ENCODE data around the gene SMIM43.

The SMIM43 gene

DNA sequence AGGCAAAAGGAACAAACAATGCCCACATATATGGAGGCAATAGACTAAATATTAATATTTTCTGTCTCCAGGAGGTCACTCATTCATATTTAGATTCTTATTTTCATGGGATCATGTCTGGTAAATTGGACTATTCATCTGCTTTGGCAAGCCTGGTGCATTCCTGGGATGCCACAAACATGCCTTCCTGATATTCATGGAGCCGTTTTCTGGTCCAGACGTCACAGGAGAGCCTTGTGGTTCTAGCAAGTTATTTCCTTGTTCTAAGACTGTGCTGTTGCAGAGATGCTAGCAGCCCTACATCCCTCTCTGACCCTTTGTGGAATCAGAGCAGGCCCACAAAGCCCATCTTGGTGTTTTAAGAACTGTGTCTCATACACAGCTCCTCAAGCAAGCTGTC, 20.0 kb upstream of the SMIM43 start:
- H3K4me3 ChIP-seq: no peak overlapping the region

DNA sequence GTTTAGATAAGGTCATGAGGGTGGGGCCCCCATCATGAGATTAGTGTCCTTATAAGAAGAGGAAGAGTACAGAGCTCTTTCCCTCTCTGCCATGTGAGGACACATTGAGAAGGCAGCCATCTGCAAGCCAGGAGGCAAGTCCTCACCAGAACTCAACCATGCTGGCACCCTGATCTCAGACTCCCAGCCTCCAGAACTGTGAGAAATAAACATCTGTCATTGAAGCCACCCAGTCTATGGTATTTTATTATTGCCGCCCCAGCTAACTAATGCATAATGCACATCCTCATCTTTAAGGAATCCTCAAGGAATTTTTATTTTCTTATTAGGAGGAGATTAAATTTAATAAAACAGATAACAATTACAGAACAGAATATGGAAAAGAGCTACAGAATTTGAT, 19.4 kb upstream of the SMIM43 start:
- H3K27ac ChIP-seq: no peak overlapping the region
- DNase-seq (ENCODE audit: low spot score): no peak
- H3K4me3 ChIP-seq: no peak overlapping the region
- TF ChIP-seq, protein P1, sequence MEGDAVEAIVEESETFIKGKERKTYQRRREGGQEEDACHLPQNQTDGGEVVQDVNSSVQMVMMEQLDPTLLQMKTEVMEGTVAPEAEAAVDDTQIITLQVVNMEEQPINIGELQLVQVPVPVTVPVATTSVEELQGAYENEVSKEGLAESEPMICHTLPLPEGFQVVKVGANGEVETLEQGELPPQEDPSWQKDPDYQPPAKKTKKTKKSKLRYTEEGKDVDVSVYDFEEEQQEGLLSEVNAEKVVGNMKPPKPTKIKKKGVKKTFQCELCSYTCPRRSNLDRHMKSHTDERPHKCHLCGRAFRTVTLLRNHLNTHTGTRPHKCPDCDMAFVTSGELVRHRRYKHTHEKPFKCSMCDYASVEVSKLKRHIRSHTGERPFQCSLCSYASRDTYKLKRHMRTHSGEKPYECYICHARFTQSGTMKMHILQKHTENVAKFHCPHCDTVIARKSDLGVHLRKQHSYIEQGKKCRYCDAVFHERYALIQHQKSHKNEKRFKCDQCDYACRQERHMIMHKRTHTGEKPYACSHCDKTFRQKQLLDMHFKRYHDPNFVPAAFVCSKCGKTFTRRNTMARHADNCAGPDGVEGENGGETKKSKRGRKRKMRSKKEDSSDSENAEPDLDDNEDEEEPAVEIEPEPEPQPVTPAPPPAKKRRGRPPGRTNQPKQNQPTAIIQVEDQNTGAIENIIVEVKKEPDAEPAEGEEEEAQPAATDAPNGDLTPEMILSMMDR (IDR thresholded peaks at IDR 0.05): no peak

More for the DNA sequence above, 20.0 kb upstream of the SMIM43 start:
- DNase-seq (ENCODE audit: low spot score): no peak
- TF ChIP-seq, protein P1 (IDR thresholded peaks at IDR 0.05): no peak
- peak overlapping the region in 1 of 2 donors; percentile 61 for H3K27ac ChIP-seq

- no peak overlapping the region for H3K27ac ChIP-seq
- TF ChIP-seq, protein P1 (IDR thresholded peaks at IDR 0.05): no peak
- no peak overlapping the region for H3K4me3 ChIP-seq
- DNase-seq (ENCODE audit: low spot score): no peak
These were observed 18.2 kb upstream of the SMIM43 start for GRCh38 chr4:121783210-121783609.

DNA sequence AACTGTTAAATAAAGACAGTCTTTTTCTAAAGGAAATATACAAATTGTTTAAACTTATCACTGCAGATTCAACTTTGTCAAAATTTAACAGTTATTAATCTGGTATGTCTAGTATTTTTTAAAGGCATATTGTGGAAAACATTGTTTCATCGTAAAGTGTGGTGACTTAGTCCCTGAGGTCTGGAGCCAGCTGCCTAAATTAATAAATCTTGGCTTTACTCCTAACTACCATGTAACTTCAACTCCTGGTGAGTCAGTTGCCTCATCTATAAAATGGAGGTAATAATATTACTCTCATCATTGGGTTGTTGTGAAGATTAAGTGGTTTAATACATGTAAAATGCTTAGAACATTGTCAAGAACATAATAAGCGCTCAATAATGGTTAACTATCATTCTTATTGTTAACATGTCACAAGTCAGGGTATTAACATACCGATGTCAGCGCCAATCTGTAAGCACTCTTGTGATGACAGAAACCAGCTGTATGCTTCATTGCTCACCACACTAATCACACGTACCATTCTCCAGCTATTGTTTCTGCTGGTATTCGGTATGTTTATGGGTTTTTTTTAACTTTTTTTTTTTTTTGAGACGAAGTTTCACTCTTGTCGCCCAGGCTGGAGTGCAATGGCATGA, 14.1 kb upstream of the SMIM43 start:
- DNase-seq (ENCODE audit: low spot score): no peak
- Histone ChIP-seq H3K4me3 (no peak overlapping the region), H3K27ac (no peak overlapping the region)
- TF ChIP-seq, protein P1 (IDR thresholded peaks at IDR 0.05): no peak

GRCh38 chr4:121777625-121778024, 12.7 kb upstream of the SMIM43 start:
- H3K27ac ChIP-seq: no peak overlapping the region
- no peak for DNase-seq (ENCODE audit: low spot score)
- H3K4me3 ChIP-seq: no peak overlapping the region
- TF ChIP-seq, protein P1 (IDR thresholded peaks at IDR 0.05): no peak

DNA sequence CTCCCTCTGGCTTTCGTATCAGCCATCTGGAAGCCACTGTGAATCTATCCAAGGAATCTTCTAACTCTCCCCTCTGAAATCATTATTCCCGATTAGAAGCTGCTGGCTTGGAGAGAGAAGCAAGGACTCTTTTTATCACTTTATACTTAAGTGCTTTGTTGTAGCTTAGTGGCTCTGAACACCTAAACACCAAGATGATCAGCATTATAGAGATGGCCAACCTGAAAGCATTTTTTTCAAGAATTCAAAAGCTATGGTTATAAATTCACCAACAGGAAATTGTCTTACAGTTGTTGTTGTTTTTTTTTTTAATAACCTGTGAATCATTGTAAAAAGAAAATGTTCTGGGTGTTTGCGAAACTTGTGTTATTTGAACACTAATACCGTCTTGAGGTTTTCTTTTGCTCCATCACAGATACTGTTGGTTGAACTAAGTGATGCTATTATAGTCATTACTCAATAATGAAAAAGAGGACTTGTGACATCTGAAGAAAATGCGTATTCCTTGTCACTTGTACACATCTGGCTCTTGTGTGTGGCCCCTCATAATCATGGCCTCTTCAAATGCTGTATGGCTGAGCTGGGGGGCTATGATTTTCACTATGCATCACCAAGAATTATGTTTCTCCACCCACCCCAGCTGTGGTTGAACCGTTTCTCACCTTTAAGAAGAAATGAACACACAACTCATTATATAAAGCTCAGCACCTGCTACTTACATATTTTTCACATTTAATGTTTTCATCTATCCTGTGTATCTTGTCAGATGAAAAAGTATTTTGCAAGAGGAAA, 11.8 kb upstream of the SMIM43 start:
- no peak for DNase-seq (ENCODE audit: low spot score)
- Histone ChIP-seq H3K27ac (no peak overlapping the region), H3K4me3 (no peak overlapping the region)
- TF ChIP-seq, protein P1 (IDR thresholded peaks at IDR 0.05): no peak

- TF ChIP-seq, protein P1 (IDR thresholded peaks at IDR 0.05): no peak
These were observed 8.9 kb upstream of the SMIM43 start for GRCh38 chr4:121773883-121774282.

More at GRCh38 chr4:121773883-121774282, 8.9 kb upstream of the SMIM43 start:
- H3K27ac ChIP-seq: no peak overlapping the region
- no peak overlapping the region for H3K4me3 ChIP-seq
- DNase-seq (ENCODE audit: low spot score): no peak
